HepG2 (cell line): ENCODE measurements around the gene FAAP100. TPM values are rescaled to one million over a fixed set of nuclear protein-coding genes. Genes with fewer than 3 reads are reported as not detected.

Experiments used
- AKAP8 ChIP-seq: sonication (generic); formaldehyde crosslinking; IDR thresholded peaks from 2 replicates; pipeline ENCODE4 v1.5.1; 2020; ENCODE audit warnings: mild to moderate bottlenecking, missing genetic modification reagents
- CREB1 ChIP-seq, 2 experiments: fragments of 450-650 bp in 1 of 2; IDR thresholded peaks; 2 replicates each; pipeline ENCODE4 v1.6.1; 2016 to 2017; ENCODE audit warnings: control low read depth in 1 of 2, mild to moderate bottlenecking in 1 of 2, missing compliant biosample characterization in 1 of 2, missing genetic modification characterization in 1 of 2
- KDM5B ChIP-seq: sonication (generic); formaldehyde crosslinking; IDR thresholded peaks from 2 replicates; pipeline ENCODE4 v1.4.0; 2020; ENCODE audit warnings: missing genetic modification reagents, mild to moderate bottlenecking, borderline replicate concordance
- KLF9 ChIP-seq: IDR thresholded peaks from 2 replicates; pipeline ENCODE4 v1.6.1; 2016; ENCODE audit warnings: low read depth
- LBX2 ChIP-seq: sonication (generic); formaldehyde crosslinking; IDR thresholded peaks from 2 replicates; pipeline ENCODE4 v1.5.0; 2020; ENCODE audit warnings: missing genetic modification reagents, mild to moderate bottlenecking, borderline replicate concordance
- NKX3-1 ChIP-seq: sonication (generic); formaldehyde crosslinking; IDR thresholded peaks from 2 replicates; pipeline ENCODE4 v1.5.0; 2020; ENCODE audit warnings: missing genetic modification reagents
- ZBTB39 ChIP-seq: sonication (generic); formaldehyde crosslinking; IDR thresholded peaks from 2 replicates; pipeline ENCODE4 v1.5.0; 2020; ENCODE audit warnings: missing genetic modification reagents
- ZNF296 ChIP-seq: sonication (generic); formaldehyde crosslinking; conservative IDR thresholded peaks from 2 replicates; pipeline ENCODE4 v1.5.0; 2020; ENCODE audit warnings: mild to moderate bottlenecking, missing genetic modification reagents
- ZNF414 ChIP-seq: sonication (generic); formaldehyde crosslinking; IDR thresholded peaks from 2 replicates; pipeline ENCODE4 v1.5.0; 2020; ENCODE audit warnings: missing genetic modification reagents
- ZNF547 ChIP-seq: sonication (generic); formaldehyde crosslinking; IDR thresholded peaks from 2 replicates; pipeline ENCODE4 v1.5.1; 2020; ENCODE audit warnings: mild to moderate bottlenecking, missing genetic modification reagents
- ZNF570 ChIP-seq: sonication (generic); formaldehyde crosslinking; IDR thresholded peaks from 2 replicates; pipeline ENCODE4 v1.4.0; 2020; ENCODE audit warnings: mild to moderate bottlenecking, missing genetic modification reagents, borderline replicate concordance
- ZNF574 ChIP-seq: sonication (generic); formaldehyde crosslinking; IDR thresholded peaks from 2 replicates; pipeline ENCODE4 v1.4.0; 2020; ENCODE audit warnings: missing genetic modification reagents
- ZNF589 ChIP-seq: sonication (generic); formaldehyde crosslinking; conservative IDR thresholded peaks from 2 replicates; pipeline ENCODE4 v1.8.0; 2022; ENCODE audit warnings: mild to moderate bottlenecking, moderate library complexity, missing genetic modification reagents
- ZNF704 ChIP-seq: sonication (generic); formaldehyde crosslinking; IDR thresholded peaks from 2 replicates; pipeline ENCODE4 v1.8.1; 2023; ENCODE audit warnings: mild to moderate bottlenecking, inconsistent platforms, moderate library complexity, missing genetic modification reagents, borderline replicate concordance
- ZNF775 ChIP-seq: sonication (generic); formaldehyde crosslinking; IDR thresholded peaks from 2 replicates; pipeline ENCODE4 v1.4.0; 2020; ENCODE audit warnings: missing genetic modification reagents, mild to moderate bottlenecking, moderate library complexity, borderline replicate concordance
- ZNF776 ChIP-seq: sonication (generic); formaldehyde crosslinking; IDR thresholded peaks from 2 replicates; pipeline ENCODE4 v1.4.0; 2020; ENCODE audit warnings: mild to moderate bottlenecking, missing genetic modification reagents
- ZNF878 ChIP-seq: sonication (generic); formaldehyde crosslinking; IDR thresholded peaks from 2 replicates; pipeline ENCODE4 v1.8.1; 2023; ENCODE audit warnings: mild to moderate bottlenecking, missing genetic modification reagents, moderate library complexity
- ZSCAN25 ChIP-seq: sonication (generic); formaldehyde crosslinking; IDR thresholded peaks from 2 replicates; pipeline ENCODE4 v1.8.0; 2022; ENCODE audit warnings: mild to moderate bottlenecking, missing genetic modification reagents
- polyA plus RNA-seq, 8 experiments: library from polyadenylated mRNA; depleted of rRNA in 3 of 8; stranded (reverse) in 7 of 8; unstranded in 1 of 8; fragments of >200 nt; fragmentation: Illumina TruSeq in 4 of 8; extraction: Trizol in 4 of 8; gene quantifications; 2 replicates each; pipeline versions ENCODE4 v1.2.1 to v1.2.3, GENCODE V29; 2011 to 2016; ENCODE audit warnings: low read depth in 4 of 8, missing spikeins in 1 of 8, mixed read lengths in 1 of 8; ENCODE audit not compliant: insufficient read depth in 1 of 8
- total RNA-seq, 5 experiments: library from RNA; depleted of rRNA; stranded (reverse); fragments of >200 nt; fragmentation: Illumina TruSeq; extraction: Trizol; gene quantifications; 2 replicates each; pipeline ENCODE4 v1.2.3, GENCODE V29; 2016; ENCODE audit warnings: low read depth in 1 of 5

Gene FAAP100
- total and polyA plus RNA-seq, 2 of the 13 experiments (the other 11 are each of a cell fraction or from before 2014, with no cell fraction given): 7.6 to 20.8 TPM

GRCh38 chr17:81511804-81512561, 40.2 kb downstream of the FAAP100 start (continued):
- TF ChIP-seq ZNF570 (no peak), AKAP8 (CRISPR knock-in tag) (peak; percentile 86; the same call in 1 of the 2 replicates), ZNF547 (CRISPR knock-in tag) (peak; percentile 25; the same call in 1 of the 2 replicates), LBX2 (CRISPR knock-in tag) (peak; percentile 39; the same call in 1 of the 2 replicates), ZNF296 (CRISPR knock-in tag) (no peak), ZBTB39 (CRISPR knock-in tag) (peak; percentile 51; the same call in 1 of the 2 replicates), ZNF775 (0 out of 2 replicates have a peak, but pooled peaks have one; percentile 51), ZNF776 (CRISPR knock-in tag) (0 out of 2 replicates have a peak, but pooled peaks have one; percentile 7), CREB1 (IDR thresholded peaks at IDR 0.05) (0 out of 2 replicates have a peak, but pooled peaks have one; percentile 35), CREB1 (CRISPR knock-in tag; IDR thresholded peaks at IDR 0.05) (no peak), ZNF589 (peak; percentile 76; the same call in 1 of the 2 replicates), ZNF878 (CRISPR knock-in tag) (0 out of 2 replicates have a peak, but pooled peaks have one; percentile 20), KDM5B (CRISPR knock-in tag) (peak; percentile 68; the same call in 1 of the 2 replicates), ZSCAN25 (CRISPR knock-in tag) (no peak), KLF9 (CRISPR knock-in tag) (no peak), ZNF574 (CRISPR knock-in tag) (peak; percentile 54; the same call in 1 of the 2 replicates), NKX3-1 (peak; percentile 20; the same call in 1 of the 2 replicates), ZNF704 (CRISPR knock-in tag) (no peak), ZNF414 (CRISPR knock-in tag) (peak; percentile 46; the same call in 1 of the 2 replicates)
